Upper lobe of right lung (tissue), 1 donor: ENCODE results near the gene WNT4. TPM values are rescaled to one million over a fixed set of nuclear protein-coding genes. Genes with fewer than 3 reads are reported as not detected.

Experiments
- ATAC-seq: fragments of 200-7000 bp; cut with Tn5 transposase; one replicate; pipeline ENCODE4 v1.9.1; 2020; ENCODE audit warnings: mild to moderate bottlenecking, moderate library complexity
- DNase-seq: peaks from one replicate; pipeline ENCODE4 v3.0.0-alpha.2; 2020
- H3K27ac ChIP-seq: fragments of 200-600 bp; one replicate; pipeline ENCODE4 v1.8.0; 2022
- H3K27me3 ChIP-seq: fragments of 200-600 bp; one replicate; pipeline ENCODE4 v1.8.0; 2022; ENCODE audit warnings: mild to moderate bottlenecking
- H3K36me3 ChIP-seq: fragments of 200-600 bp; one replicate; pipeline ENCODE4 v1.8.0; 2022
- H3K4me1 ChIP-seq: fragments of 200-600 bp; one replicate; pipeline ENCODE4 v1.8.0; 2022
- H3K4me3 ChIP-seq: fragments of 200-600 bp; one replicate; pipeline ENCODE4 v1.8.0; 2022; ENCODE audit warnings: mild to moderate bottlenecking
- H3K9me3 ChIP-seq: fragments of 200-600 bp; one replicate; pipeline ENCODE4 v1.8.0; 2022
- CTCF ChIP-seq: fragments of 200-600 bp; IDR thresholded peaks from one replicate; pipeline ENCODE4 v1.8.0; 2022; ENCODE audit warnings: antibody characterized with exemption
- intact Hi-C: fragments of 100-400 bp; cut with DNase I; formaldehyde crosslinking; loops from one replicate; pipeline ENCODE4 v1.11.0; 2022
- total RNA-seq: library from RNA; stranded (reverse); fragmentation: NEBNext Ultra II Directional; extraction: Animal tissue kit (Norgen Biotek cat#: 25700); gene quantifications from one replicate; pipeline ENCODE4 v1.2.1, GENCODE V29; 2021
- donor health status: DM: no; HTN: yes; CAD: no; lungs with severe emphysema.

Gene WNT4
- total RNA-seq, 1 donor from 2014 or later: 1.8 TPM

DNA sequence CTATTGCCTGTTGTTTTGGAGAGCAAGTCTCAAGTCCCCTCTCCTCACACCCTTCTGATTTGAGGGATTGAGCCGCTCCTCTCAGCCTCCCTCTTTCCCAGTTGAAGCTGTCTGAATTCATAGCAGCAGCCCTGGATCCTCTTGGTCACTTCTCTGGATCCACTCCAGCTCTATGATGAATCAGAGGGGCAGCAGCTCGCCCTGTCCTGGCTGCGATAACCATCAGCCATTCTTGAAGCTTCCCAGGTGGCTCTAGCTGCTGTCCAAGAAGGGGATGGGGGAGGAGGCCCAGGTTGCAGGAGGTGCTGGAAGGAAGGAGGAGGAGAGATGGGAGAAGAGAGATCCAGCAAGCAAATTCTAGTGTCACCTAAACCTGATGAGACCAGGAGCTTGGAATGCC, 31.3 kb downstream of the WNT4 start:
- Histone ChIP-seq H3K9me3 (no peaks in the 10 kb centered on the region), H3K27ac (no peak overlapping the region), H3K4me3 (no peak overlapping the region), H3K4me1 (peaks cover 4% of the 10 kb centered on the region), H3K27me3 (no peaks in the 10 kb centered on the region), H3K36me3 (peaks cover 35% of the 10 kb centered on the region)
- no peak for TF ChIP-seq CTCF
- DNase-seq (no peak), ATAC-seq (no peak)
- intact Hi-C loops: no loop called here

GRCh38 chr1:22111115-22111514, 31.8 kb downstream of the WNT4 start:
- Histone ChIP-seq H3K4me1 (peaks cover 4% of the 10 kb centered on the region), H3K27me3 (no peaks in the 10 kb centered on the region), H3K36me3 (peaks cover 35% of the 10 kb centered on the region), H3K27ac (no peak overlapping the region), H3K4me3 (no peak overlapping the region), H3K9me3 (no peaks in the 10 kb centered on the region)
- DNase-seq (no peak), ATAC-seq (no peak)
- intact Hi-C loops: no loop called here
- TF ChIP-seq CTCF: no peak

GRCh38 chr1:22110016-22110415, 32.9 kb downstream of the WNT4 start:
- no peak for TF ChIP-seq CTCF
- DNase-seq (no peak), ATAC-seq (no peak)
- peaks cover 35% of the 10 kb centered on the region for H3K36me3 ChIP-seq
- H3K4me3 ChIP-seq: no peak overlapping the region
- intact Hi-C loops: no loop called here
- no peaks in the 10 kb centered on the region for H3K27me3 ChIP-seq
- peaks cover 4% of the 10 kb centered on the region for H3K4me1 ChIP-seq
- no peaks in the 10 kb centered on the region for H3K9me3 ChIP-seq
- no peak overlapping the region for H3K27ac ChIP-seq

DNA sequence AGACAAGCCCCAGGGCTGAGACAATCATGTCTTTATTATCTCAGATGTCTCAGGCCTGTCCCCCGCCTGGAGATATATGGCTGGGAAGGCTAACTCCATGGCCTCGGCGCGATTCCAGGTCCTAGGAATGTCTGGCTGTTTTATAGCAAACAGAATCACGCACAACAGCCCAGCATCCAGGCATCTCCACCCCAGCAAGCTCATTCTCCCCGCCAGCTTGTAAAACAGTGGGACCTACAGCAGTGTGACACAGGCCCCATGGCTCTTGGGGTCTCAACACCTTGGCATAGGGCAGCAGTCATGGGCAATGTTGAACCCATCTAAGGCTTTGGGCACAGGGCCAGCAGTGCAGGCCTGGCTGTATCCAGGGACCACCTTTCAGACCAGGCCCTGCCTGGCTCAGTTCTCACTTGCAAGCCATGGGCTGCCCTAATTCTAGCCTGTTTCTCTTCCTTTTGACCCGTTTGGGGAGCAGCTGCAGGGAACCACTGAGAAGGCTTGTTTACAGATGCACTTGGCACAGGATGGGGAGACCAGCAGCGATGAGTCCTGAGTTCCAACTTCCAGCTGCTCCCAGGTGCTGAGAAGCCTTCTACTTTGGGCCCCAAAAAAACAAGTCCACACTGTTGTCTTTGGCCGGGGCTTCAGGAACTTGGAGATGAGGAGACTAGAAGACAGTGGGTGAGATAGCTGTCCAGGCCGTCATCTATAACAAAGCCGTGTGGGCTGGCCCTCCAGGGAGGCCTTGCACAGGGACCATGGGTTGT, 34.4 kb downstream of the WNT4 start:
- intact Hi-C loops: no loop called here
- TF ChIP-seq CTCF: no peak
- no peaks in the 10 kb centered on the region for H3K27me3 ChIP-seq
- peaks cover 8% of the 10 kb centered on the region for H3K4me1 ChIP-seq
- H3K9me3 ChIP-seq: no peaks in the 10 kb centered on the region
- peaks cover 34% of the 10 kb centered on the region for H3K36me3 ChIP-seq
- no peak for DNase-seq
- no peak overlapping the region for H3K27ac ChIP-seq
- no peak overlapping the region for H3K4me3 ChIP-seq
- ATAC-seq: no peak

- Histone ChIP-seq H3K36me3 (peaks cover 28% of the 10 kb centered on the region), H3K27me3 (no peaks in the 10 kb centered on the region), H3K9me3 (no peaks in the 10 kb centered on the region), H3K27ac (no peak overlapping the region), H3K4me3 (no peak overlapping the region), H3K4me1 (peaks cover 8% of the 10 kb centered on the region)
- DNase-seq (no peak), ATAC-seq (no peak)
- no peak for TF ChIP-seq CTCF
- intact Hi-C loops: no loop called here
Measured at GRCh38 chr1:22107126-22107525, 35.8 kb downstream of the WNT4 start.
